Measurements from ENCODE around the gene NVL.
A peak's percentile ranks its signal among the peaks of the same experiment; 100 is the strongest.

DNA sequence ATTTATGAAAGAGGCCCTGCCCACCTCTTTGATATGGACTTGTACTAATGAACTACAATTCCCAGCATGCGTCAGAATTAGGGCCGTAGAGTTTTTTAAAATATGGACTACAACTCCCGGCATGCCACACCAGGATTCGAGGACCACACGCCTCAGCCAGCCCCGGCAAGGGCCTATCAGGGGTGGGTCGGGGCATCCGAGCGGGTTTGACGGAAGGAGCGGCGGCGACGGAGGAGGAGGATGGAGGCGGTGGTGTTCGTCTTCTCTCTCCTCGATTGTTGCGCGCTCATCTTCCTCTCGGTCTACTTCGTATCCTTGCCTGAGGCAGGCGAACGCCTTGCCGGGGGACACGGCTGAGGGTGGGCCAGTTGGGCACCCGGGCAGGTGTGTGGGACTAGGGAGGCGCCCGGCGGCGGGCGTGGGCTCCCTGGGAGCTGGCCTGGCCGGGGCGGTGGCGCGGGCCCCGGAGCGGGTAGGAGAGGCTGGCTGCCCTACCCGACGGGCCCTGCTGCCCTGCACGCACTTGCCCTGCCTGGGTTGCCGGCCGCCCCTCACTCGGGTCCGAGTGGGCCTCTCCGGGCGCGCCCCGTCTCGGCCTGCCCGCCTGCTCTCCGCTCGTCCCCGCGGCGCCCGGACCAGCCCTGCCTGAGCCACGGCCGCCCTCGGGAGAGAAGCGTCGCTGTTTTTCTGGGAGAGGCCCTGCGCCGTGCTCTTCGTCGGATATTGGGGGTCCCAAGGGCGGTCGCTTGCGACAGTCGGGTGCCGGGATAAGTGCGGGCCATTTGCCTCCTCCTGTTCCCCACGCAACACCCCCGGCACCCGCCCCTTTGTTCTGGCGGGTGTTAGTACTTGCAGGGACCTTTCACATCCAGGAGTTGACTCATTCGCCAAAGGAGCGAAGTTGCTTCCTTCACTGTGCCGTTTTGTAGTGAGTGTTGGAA, 27.0 kb upstream of the NVL start, which contains the start of gene CNIH4:
- TF ChIP-seq, protein P1, sequence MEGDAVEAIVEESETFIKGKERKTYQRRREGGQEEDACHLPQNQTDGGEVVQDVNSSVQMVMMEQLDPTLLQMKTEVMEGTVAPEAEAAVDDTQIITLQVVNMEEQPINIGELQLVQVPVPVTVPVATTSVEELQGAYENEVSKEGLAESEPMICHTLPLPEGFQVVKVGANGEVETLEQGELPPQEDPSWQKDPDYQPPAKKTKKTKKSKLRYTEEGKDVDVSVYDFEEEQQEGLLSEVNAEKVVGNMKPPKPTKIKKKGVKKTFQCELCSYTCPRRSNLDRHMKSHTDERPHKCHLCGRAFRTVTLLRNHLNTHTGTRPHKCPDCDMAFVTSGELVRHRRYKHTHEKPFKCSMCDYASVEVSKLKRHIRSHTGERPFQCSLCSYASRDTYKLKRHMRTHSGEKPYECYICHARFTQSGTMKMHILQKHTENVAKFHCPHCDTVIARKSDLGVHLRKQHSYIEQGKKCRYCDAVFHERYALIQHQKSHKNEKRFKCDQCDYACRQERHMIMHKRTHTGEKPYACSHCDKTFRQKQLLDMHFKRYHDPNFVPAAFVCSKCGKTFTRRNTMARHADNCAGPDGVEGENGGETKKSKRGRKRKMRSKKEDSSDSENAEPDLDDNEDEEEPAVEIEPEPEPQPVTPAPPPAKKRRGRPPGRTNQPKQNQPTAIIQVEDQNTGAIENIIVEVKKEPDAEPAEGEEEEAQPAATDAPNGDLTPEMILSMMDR (tag by site-specific recombination; IDR thresholded peaks at IDR 0.05), result peak; percentile 39; the same call in 1 of the 2 replicates
- TF ChIP-seq, protein P2, sequence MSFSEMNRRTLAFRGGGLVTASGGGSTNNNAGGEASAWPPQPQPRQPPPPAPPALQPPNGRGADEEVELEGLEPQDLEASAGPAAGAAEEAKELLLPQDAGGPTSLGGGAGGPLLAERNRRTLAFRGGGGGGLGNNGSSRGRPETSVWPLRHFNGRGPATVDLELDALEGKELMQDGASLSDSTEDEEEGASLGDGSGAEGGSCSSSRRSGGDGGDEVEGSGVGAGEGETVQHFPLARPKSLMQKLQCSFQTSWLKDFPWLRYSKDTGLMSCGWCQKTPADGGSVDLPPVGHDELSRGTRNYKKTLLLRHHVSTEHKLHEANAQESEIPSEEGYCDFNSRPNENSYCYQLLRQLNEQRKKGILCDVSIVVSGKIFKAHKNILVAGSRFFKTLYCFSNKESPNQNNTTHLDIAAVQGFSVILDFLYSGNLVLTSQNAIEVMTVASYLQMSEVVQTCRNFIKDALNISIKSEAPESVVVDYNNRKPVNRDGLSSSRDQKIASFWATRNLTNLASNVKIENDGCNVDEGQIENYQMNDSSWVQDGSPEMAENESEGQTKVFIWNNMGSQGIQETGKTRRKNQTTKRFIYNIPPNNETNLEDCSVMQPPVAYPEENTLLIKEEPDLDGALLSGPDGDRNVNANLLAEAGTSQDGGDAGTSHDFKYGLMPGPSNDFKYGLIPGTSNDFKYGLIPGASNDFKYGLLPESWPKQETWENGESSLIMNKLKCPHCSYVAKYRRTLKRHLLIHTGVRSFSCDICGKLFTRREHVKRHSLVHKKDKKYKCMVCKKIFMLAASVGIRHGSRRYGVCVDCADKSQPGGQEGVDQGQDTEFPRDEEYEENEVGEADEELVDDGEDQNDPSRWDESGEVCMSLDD (tag by site-specific recombination; IDR thresholded peaks at IDR 0.05), result 0 out of 2 replicates have a peak, but pooled peaks have one; percentile 20
- TF ChIP-seq ZNF114 (tag by site-specific recombination; IDR thresholded peaks at IDR 0.05), result no peak

All from HEK293 (cell line).